Liver (tissue), 3 donors: ENCODE results near the gene RBFA.

Experiments used
- ATF3 ChIP-seq: IDR thresholded peaks from 2 replicates; pipeline ENCODE4 v1.6.1; 2016; ENCODE audit warnings: antibody characterized with exemption
- CTCF ChIP-seq: fragments of 150-350 bp; IDR thresholded peaks from 2 replicates; pipeline ENCODE4 v1.5.1; 2017; ENCODE audit warnings: improper control_type of control experiment, low read depth, low read length; ENCODE audit not compliant: missing input control
- EGR1 ChIP-seq, 2 donors: IDR thresholded peaks; 2 replicates each; pipeline ENCODE4 v1.6.1; 2016 to 2018; ENCODE audit warnings: antibody characterized with exemption in 2 of 2, low read depth in 2 of 2
- GABPA ChIP-seq, 2 donors: IDR thresholded peaks in 1 of 2; conservative IDR thresholded peaks in 1 of 2; 2 replicates each; pipeline ENCODE4 v1.6.1; 2016; ENCODE audit warnings: antibody characterized with exemption in 2 of 2, mild to moderate bottlenecking in 1 of 2, moderate library complexity in 1 of 2
- MAX ChIP-seq: IDR thresholded peaks from 2 replicates; pipeline ENCODE4 v1.6.1; 2016; ENCODE audit warnings: antibody characterized with exemption
- RAD21 ChIP-seq, 2 donors: IDR thresholded peaks; 2 replicates each; pipeline ENCODE4 v1.6.1; 2016; ENCODE audit warnings: antibody characterized with exemption in 2 of 2, mild to moderate bottlenecking in 2 of 2
- REST ChIP-seq: IDR thresholded peaks from 2 replicates; pipeline ENCODE4 v1.6.1; 2016; ENCODE audit warnings: antibody characterized with exemption, mild to moderate bottlenecking
- RXRA ChIP-seq, 2 donors: IDR thresholded peaks; 2 replicates each; pipeline ENCODE4 v1.6.1; 2017 to 2018; ENCODE audit warnings: antibody characterized with exemption in 2 of 2, mild to moderate bottlenecking in 1 of 2
- SP1 ChIP-seq: IDR thresholded peaks from 2 replicates; pipeline ENCODE4 v1.6.1; 2018; ENCODE audit warnings: antibody characterized with exemption, mild to moderate bottlenecking
- YY1 ChIP-seq: IDR thresholded peaks from 2 replicates; pipeline ENCODE4 v1.6.1; 2016; ENCODE audit warnings: antibody characterized with exemption, mild to moderate bottlenecking
- donor health status: healthy.
- donor health status: healthy.

- TF ChIP-seq CTCF = no peak
- TF ChIP-seq ATF3 = no peak
- TF ChIP-seq EGR1 (IDR thresholded peaks at IDR 0.05; ENCODE audit: low read depth in 2 of 2) = no peak
- TF ChIP-seq RAD21 (IDR thresholded peaks at IDR 0.05) = no peak
- TF ChIP-seq GABPA (IDR thresholded peaks at IDR 0.05 in 1 of 2, conservative IDR thresholded peaks at IDR 0.05 in 1 of 2) = no peak
- no peak for TF ChIP-seq YY1
- no peak for TF ChIP-seq SP1
- no peak for TF ChIP-seq REST
- no peak for TF ChIP-seq MAX
- TF ChIP-seq RXRA (IDR thresholded peaks at IDR 0.05) = no peak
These were observed 27.5 kb upstream of the RBFA start for GRCh38 chr18:80006724-80007123.
